HG03432 (cell line): Measurements from ENCODE around the gene FAM240A.
"Not testable (repeated sequence)": the region's sequence is repeated elsewhere in the genome, so short reads cannot be mapped to it uniquely, and the experiment has no call there.

ENCODE experiments used
- ATAC-seq: cut with Tn5 transposase; IDR thresholded peaks from one replicate; pipeline ENCODE4 v1.9.1; 2021; ENCODE audit warnings: mild to moderate bottlenecking, moderate library complexity; ENCODE audit not compliant: unreplicated experiment

Gene FAM240A

GRCh38 chr3:46585799-46586693 is 26.3 kb upstream of the FAM240A start:
- no peak for ATAC-seq

- no peak for ATAC-seq
Measured at GRCh38 chr3:46586738-46587246, 25.5 kb upstream of the FAM240A start.

DNA sequence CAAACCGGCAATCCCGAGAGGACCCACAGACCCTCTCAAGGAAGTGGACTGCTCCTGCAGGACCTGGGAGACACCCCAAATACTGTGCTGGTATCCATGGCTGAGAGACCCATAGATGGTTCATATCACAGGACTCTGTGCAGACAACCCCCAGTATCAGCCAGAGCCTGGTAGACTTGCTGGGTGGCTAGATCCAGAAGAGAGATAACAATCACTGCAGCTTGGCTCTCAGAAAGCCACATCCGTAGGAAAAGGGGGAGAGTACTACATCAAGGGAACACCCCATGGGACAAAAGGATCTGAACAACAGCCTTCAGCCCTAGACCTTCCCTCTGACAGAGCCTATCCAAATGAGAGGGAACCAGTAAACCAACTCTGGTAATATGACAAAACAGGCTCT is 25.1 kb upstream of the FAM240A start:
- not testable (repeated sequence) for ATAC-seq

- ATAC-seq, result no peak
Measured at GRCh38 chr3:46593274-46593862, 19.0 kb upstream of the FAM240A start.

GRCh38 chr3:46593979-46594378 is 18.3 kb upstream of the FAM240A start:
- ATAC-seq, result no peak

DNA sequence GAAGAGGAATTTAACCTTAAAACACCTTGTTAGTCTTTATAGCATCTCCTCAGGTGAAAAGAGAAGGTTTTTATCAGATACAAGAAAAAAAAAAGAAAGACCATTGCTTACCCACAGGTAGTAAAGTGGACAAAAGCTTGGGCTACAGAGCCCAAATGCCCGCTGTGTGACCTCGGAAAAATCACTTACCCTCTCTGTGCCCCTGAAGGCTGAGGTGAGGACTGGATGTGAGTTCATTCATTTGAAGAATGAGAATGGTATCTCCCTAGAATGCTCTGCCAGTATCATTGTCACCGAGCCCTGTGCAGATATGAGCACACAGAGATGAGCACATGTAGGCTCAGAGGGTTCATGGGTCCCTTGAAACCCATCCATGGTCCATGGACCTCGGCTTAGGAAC is 17.6 kb upstream of the FAM240A start:
- no peak for ATAC-seq

GRCh38 chr3:46595819-46596314 is 16.5 kb upstream of the FAM240A start:
- no peak for ATAC-seq

GRCh38 chr3:46599590-46599989 is 12.7 kb upstream of the FAM240A start:
- no peak for ATAC-seq

GRCh38 chr3:46603446-46604046 is 8.8 kb upstream of the FAM240A start:
- no peak for ATAC-seq

DNA sequence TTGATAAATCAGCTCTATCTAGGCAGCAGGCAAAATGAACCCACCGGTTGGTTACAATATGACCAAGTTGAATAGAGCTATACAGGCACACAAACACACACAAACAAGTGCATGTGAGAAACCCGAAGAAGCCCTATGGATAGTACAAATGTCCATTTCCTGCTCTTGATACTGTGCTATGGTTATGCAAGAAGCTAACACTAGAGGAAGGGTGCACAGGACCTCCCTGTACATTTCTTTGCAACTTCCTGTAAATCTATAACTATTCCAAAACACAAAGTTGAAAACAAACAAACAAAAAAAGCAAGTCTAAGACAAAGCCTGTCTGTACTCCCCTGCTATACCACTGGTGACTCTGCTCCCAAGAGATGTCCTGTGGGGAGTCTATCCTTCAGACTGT is 8.2 kb upstream of the FAM240A start:
- no peak for ATAC-seq

DNA sequence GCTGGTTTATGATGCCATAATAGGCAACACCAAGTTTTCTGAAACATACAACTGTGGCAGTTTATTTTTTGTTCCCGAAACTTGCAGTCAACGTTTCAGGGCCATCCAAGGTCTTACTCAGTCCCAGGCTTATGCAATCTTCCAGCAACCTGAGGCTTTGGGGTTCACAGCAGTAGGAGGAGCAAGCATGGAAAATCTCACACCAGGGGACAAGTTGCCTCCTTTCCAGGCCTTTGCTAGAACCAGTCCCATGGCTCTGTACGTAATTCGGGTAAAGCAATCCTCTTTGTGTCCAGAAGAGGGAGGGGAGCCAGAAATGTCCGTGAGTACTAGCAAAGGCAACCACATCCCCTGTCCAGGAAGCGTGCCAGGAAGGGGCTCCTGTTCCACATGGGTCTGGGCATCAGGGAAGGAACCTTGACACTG is 4.7 kb upstream of the FAM240A start:
- no peak for ATAC-seq

DNA sequence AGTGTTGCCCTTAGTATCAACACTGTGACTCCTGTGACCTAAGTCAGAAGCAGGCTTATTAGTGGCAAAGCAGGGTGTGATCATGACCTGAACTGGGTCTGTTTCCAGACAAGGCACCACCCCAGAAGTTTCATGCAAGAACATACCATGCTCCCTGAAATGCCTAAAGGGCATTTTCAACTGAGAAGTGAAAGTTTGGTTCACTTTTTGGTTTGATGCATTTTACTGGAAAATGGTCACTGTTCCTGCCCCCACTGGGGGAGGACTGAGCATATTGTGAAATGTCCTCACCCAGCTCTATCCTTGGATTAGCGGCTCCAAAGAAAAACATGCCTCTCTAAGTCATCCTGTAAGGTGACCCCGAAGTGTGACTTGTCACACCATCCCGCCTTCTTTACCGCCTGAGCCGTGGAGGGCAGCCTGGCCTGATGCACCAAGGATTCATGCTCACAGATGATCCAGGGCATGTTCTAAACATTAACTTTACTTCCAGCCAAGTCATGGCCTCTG is 3.1 kb upstream of the FAM240A start:
- no peak for ATAC-seq

GRCh38 chr3:46609944-46610722 is 2.2 kb upstream of the FAM240A start:
- ATAC-seq, result no peak

GRCh38 chr3:46613313-46614005 is 1.1 kb downstream of the FAM240A start:
- no peak for ATAC-seq

DNA sequence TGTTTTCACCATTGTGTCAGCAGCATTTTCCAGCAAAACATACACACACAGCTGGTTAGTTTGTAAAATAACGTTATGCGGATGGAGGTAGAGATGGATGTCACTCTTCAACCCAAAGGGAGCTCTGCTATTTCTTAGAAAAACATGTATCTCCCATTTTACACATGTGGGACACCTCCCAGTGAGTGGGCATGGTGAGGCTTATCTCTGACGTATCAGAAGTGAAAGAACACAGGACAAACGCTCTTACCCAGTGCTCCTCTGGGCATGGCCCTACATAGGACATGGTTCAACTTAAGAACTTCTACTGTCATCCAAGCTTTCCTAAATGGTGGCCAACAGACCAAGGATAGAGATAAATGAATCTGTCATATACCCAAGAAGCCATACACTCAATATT is 2.1 kb downstream of the FAM240A start:
- ATAC-seq, result no peak

DNA sequence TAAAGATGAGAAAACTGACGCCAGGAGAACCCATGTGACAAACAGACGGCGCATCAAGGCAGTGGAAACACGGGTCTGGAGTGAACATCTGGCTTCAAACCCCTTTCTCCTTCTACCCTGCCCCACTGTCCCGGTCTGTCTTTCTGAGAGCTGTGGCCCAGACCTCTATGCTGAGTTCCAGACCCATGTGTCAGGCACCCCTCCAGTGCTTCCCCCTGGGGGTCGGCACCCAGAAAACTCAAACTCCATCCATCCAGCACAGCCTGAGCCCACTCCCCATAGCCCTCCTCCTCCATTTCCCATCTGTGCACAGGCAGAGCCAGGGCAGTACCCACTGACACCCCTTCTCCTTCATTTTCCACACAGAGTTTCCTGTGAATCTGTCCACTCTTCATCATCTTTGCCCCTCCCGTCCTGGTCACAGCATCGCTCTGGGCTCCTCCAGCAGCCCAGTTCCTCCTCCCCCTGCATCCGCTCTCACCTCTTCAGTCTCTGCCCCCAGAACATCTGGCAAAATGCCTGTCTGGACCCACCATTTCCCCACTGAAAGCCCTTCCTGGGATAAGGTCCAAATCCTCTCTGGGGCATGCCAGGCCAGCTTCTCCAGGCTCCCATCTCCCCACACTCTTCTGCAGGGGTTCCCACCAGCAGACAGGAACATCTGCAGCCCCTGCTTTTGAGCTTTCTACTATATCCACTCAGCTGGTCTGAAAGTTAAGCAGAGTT is 2.9 kb downstream of the FAM240A start:
- no peak for ATAC-seq

- ATAC-seq, result no peak
Measured at GRCh38 chr3:46615976-46616375, 3.7 kb downstream of the FAM240A start.

- ATAC-seq, result no peak
Measured at GRCh38 chr3:46617941-46618340, 5.6 kb downstream of the FAM240A start.
